Muscle layer of duodenum (tissue), 2 donors: ENCODE data around the gene SVIL.
"Not testable (repeated sequence)": the region's sequence is repeated elsewhere in the genome, so short reads cannot be mapped to it uniquely, and the experiment has no call there.

Experiments used
- H3K27ac ChIP-seq: one replicate; pipeline ENCODE4 v1.7.0; 2013; ENCODE audit warnings: mild to moderate bottlenecking, low read length
- H3K27me3 ChIP-seq: one replicate; pipeline ENCODE4 v1.7.0; 2013; ENCODE audit warnings: low read depth, mild to moderate bottlenecking, control low read depth, low read length
- H3K36me3 ChIP-seq, 2 donors: one replicate each; pipeline ENCODE4 v1.7.0; 2013; ENCODE audit warnings: low read length in 2 of 2, control low read depth in 1 of 2, mild to moderate bottlenecking in 1 of 2; ENCODE audit not compliant: insufficient read depth in 2 of 2, control insufficient read depth in 1 of 2
- H3K4me1 ChIP-seq, 2 donors: one replicate each; pipeline ENCODE4 v1.7.0; 2013; ENCODE audit warnings: low read length in 2 of 2, mild to moderate bottlenecking in 2 of 2, control low read depth in 1 of 2, moderate library complexity in 1 of 2; ENCODE audit not compliant: insufficient read depth in 2 of 2, control insufficient read depth in 1 of 2
- H3K4me3 ChIP-seq, 2 donors: one replicate each; pipeline ENCODE4 v1.7.0; 2013; ENCODE audit warnings: low read length in 2 of 2, low read depth in 1 of 2, mild to moderate bottlenecking in 1 of 2
- H3K9me3 ChIP-seq, 2 donors: one replicate each; pipeline ENCODE4 v1.7.0; 2013; ENCODE audit warnings: low read length in 2 of 2, control low read depth in 1 of 2, mild to moderate bottlenecking in 1 of 2; ENCODE audit not compliant: control insufficient read depth in 1 of 2
- donor health status: healthy.

SVIL gene

GRCh38 chr10:29618341-29619171 lies 16.2 kb downstream of the SVIL start:
- H3K9me3 ChIP-seq, result no peaks in the 10 kb centered on the region
- no peaks in the 10 kb centered on the region for H3K27me3 ChIP-seq
- no peaks in the 10 kb centered on the region for H3K36me3 ChIP-seq
- peak overlapping the region in 1 of 2 donors; percentile 25 for H3K4me3 ChIP-seq
- peaks cover 0 to 52% of the 10 kb centered on the region in 2 donors for H3K4me1 ChIP-seq
- H3K27ac ChIP-seq, result peak overlapping the region; percentile 68

DNA sequence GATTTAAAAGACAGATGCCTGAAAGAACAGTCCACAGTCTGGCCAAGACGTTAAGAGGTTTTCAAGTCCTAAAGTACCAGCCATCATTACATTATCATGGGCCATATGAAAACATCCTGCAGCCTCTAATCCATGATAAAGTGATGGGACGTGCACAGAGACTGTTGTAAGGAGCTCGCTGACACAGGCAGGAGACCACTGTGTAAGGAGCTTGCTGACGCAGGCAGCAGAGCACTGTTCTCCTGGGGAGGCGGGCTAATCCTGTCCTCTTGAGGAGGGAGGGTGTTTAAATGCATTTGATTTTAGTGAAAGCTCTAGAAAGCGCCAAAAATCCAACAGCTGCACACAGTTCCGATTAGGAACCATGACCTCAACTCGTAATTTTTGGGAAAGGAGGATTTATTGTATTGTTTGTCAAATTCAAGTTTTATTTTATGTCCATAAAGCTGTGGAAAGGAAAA lies 16.9 kb downstream of the SVIL start:
- Histone ChIP-seq H3K4me3 (peak overlapping the region in 1 of 2 donors; percentile 25), H3K9me3 (no peaks in the 10 kb centered on the region), H3K27ac (peak overlapping the region; percentile 10), H3K27me3 (no peaks in the 10 kb centered on the region), H3K36me3 (no peaks in the 10 kb centered on the region), H3K4me1 (peaks cover 0 to 51% of the 10 kb centered on the region in 2 donors)

GRCh38 chr10:29616542-29616941 lies 18.2 kb downstream of the SVIL start:
- H3K36me3 ChIP-seq, result no peaks in the 10 kb centered on the region
- H3K4me1 ChIP-seq, result peaks cover 0 to 60% of the 10 kb centered on the region in 2 donors
- no peaks in the 10 kb centered on the region for H3K27me3 ChIP-seq
- no peaks in the 10 kb centered on the region for H3K9me3 ChIP-seq
- H3K4me3 ChIP-seq, result no peak overlapping the region
- no peak overlapping the region for H3K27ac ChIP-seq

- H3K4me3 ChIP-seq, result no peak overlapping the region
- H3K27me3 ChIP-seq, result no peaks in the 10 kb centered on the region
- no peak overlapping the region for H3K27ac ChIP-seq
- H3K9me3 ChIP-seq, result no peaks in the 10 kb centered on the region
- H3K36me3 ChIP-seq, result no peaks in the 10 kb centered on the region
- H3K4me1 ChIP-seq, result peaks cover 0 to 58% of the 10 kb centered on the region in 2 donors
Observed at GRCh38 chr10:29615195-29615594, 19.6 kb downstream of the SVIL start.

DNA sequence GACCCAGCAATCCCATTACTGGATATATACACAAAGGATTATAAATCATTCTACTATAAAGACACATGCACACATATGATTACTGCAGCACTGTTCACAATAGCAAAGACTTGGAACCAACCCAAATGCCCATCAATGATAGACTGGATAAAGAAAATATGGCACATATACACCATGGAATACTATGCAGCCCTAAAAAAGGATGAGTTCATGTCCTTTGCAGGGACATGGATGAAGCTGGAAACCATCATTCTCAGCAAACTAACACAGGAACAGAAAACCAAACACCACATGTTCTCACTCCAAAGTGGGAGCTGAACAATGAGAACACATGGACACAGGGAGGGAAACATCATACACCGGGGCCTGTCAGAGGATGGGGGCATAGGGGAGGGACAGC lies 20.5 kb downstream of the SVIL start:
- not testable (repeated sequence) for H3K27ac ChIP-seq, H3K4me3 ChIP-seq, H3K36me3 ChIP-seq, H3K9me3 ChIP-seq, H3K27me3 ChIP-seq
- H3K4me1 ChIP-seq, result peaks cover 0 to 67% of the 10 kb centered on the region in 2 donors

- Histone ChIP-seq H3K9me3 (no peaks in the 10 kb centered on the region), H3K4me1 (peaks cover 0 to 70% of the 10 kb centered on the region in 2 donors), H3K4me3 (no peak overlapping the region), H3K27me3 (no peaks in the 10 kb centered on the region), H3K36me3 (no peaks in the 10 kb centered on the region), H3K27ac (no peak overlapping the region)
Observed at GRCh38 chr10:29613791-29614190, 21.0 kb downstream of the SVIL start.

DNA sequence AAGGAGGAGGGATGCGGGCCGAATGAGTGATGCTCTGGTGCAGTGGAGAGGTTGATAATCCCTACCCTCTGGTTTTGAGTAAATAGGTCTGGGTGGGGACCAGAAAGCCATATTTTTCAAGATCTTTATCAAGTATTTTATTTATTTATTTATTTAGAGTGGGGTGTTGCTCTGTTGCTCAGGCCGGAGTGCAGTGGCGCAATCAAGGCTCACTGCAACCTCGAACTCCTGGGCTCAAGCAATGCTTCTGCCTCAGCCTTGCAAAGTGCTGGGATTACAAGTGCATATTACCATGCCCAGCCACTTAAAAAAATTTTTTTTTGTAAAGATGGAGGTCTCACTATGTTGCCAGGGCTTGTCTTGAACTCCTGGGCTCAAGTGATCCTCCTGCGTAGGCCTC lies 21.6 kb downstream of the SVIL start:
- Histone ChIP-seq H3K4me1 (peaks cover 0 to 70% of the 10 kb centered on the region in 2 donors), H3K36me3 (no peaks in the 10 kb centered on the region), H3K9me3 (no peaks in the 10 kb centered on the region), H3K4me3 (no peak overlapping the region), H3K27ac (no peak overlapping the region), H3K27me3 (no peaks in the 10 kb centered on the region)

GRCh38 chr10:29612657-29613056 lies 22.1 kb downstream of the SVIL start:
- H3K4me1 ChIP-seq, result peaks cover 0 to 70% of the 10 kb centered on the region in 2 donors
- H3K27ac ChIP-seq, result no peak overlapping the region
- no peaks in the 10 kb centered on the region for H3K36me3 ChIP-seq
- H3K27me3 ChIP-seq, result no peaks in the 10 kb centered on the region
- H3K4me3 ChIP-seq, result no peak overlapping the region
- no peaks in the 10 kb centered on the region for H3K9me3 ChIP-seq

- Histone ChIP-seq H3K27ac (no peak overlapping the region), H3K4me3 (no peak overlapping the region), H3K36me3 (no peaks in the 10 kb centered on the region), H3K4me1 (peaks cover 0 to 68% of the 10 kb centered on the region in 2 donors), H3K27me3 (no peaks in the 10 kb centered on the region), H3K9me3 (no peaks in the 10 kb centered on the region)
Observed at GRCh38 chr10:29611781-29612381, 22.9 kb downstream of the SVIL start.

GRCh38 chr10:29610876-29611647 lies 23.7 kb downstream of the SVIL start:
- H3K36me3 ChIP-seq, result no peaks in the 10 kb centered on the region
- peaks cover 0 to 63% of the 10 kb centered on the region in 2 donors for H3K4me1 ChIP-seq
- H3K27me3 ChIP-seq, result no peaks in the 10 kb centered on the region
- H3K27ac ChIP-seq, result no peak overlapping the region
- no peaks in the 10 kb centered on the region for H3K9me3 ChIP-seq
- H3K4me3 ChIP-seq, result no peak overlapping the region

GRCh38 chr10:29610331-29610730 lies 24.4 kb downstream of the SVIL start:
- H3K27me3 ChIP-seq, H3K27ac ChIP-seq, H3K4me3 ChIP-seq, H3K9me3 ChIP-seq, H3K36me3 ChIP-seq: not testable (repeated sequence)
- H3K4me1 ChIP-seq, result peaks cover 0 to 56% of the 10 kb centered on the region in 2 donors
